ENCODE data around the gene NTM.

NTM gene

GRCh38 chr11:131691181-131692041 is 321.0 kb downstream of the NTM start:
- TF ChIP-seq FOXK2 (IDR thresholded peaks at IDR 0.05) (no peak), LEF1 (IDR thresholded peaks at IDR 0.05; ENCODE audit: borderline replicate concordance) (no peak), SP1 (IDR thresholded peaks at IDR 0.05) (no peak), TARDBP (IDR thresholded peaks at IDR 0.05) (no peak), ARNT (IDR thresholded peaks at IDR 0.05) (no peak), ZNF384 (IDR thresholded peaks at IDR 0.05) (no peak)
- DNase-seq (ENCODE audit: extremely low spot score), result peak; percentile 81
- ChIA-PET POLR2A (no interaction called here), CTCF (interaction anchor here (1.1 kb wide), 1 partner anchor 23 kb away, joined by 5 read pairs; no protein-coding TSS in a partner anchor)

GRCh38 chr11:131692151-131692550 is 321.7 kb downstream of the NTM start:
- ChIA-PET CTCF (interaction anchor here (1.1 kb wide), 1 partner anchor 22 kb away, joined by 5 read pairs; no protein-coding TSS in a partner anchor), POLR2A (no interaction called here)
- no peak for TF ChIP-seq PKNOX1 (IDR thresholded peaks at IDR 0.05)
- no peak for TF ChIP-seq ARNT (IDR thresholded peaks at IDR 0.05)
- no peak for TF ChIP-seq HDGF (IDR thresholded peaks at IDR 0.05; ENCODE audit: borderline replicate concordance)
- no peak for TF ChIP-seq BHLHE40 (IDR thresholded peaks at IDR 0.05; ENCODE audit: borderline replicate concordance)
- TF ChIP-seq CTBP1 (IDR thresholded peaks at IDR 0.05; ENCODE audit: borderline replicate concordance), result no peak
- no peak for DNase-seq (ENCODE audit: extremely low spot score)

- DNase-seq (ENCODE audit: extremely low spot score), result no peak
- ChIA-PET CTCF (no interaction called here), POLR2A (no interaction called here)
- TF ChIP-seq SUZ12 (IDR thresholded peaks at IDR 0.05), result no peak
- TF ChIP-seq ELF4 (IDR thresholded peaks at IDR 0.05), result no peak
- no peak for TF ChIP-seq BHLHE40 (IDR thresholded peaks at IDR 0.05; ENCODE audit: borderline replicate concordance)
- no peak for TF ChIP-seq CTBP1 (IDR thresholded peaks at IDR 0.05; ENCODE audit: borderline replicate concordance)
- TF ChIP-seq ZNF384 (IDR thresholded peaks at IDR 0.05), result no peak
- TF ChIP-seq SP1 (IDR thresholded peaks at IDR 0.05), result no peak
- TF ChIP-seq NFRKB (IDR thresholded peaks at IDR 0.05), result no peak
- no peak for TF ChIP-seq PKNOX1 (IDR thresholded peaks at IDR 0.05)
- TF ChIP-seq LEF1 (IDR thresholded peaks at IDR 0.05; ENCODE audit: borderline replicate concordance), result no peak
- no peak for TF ChIP-seq TARDBP (IDR thresholded peaks at IDR 0.05)
Measured at GRCh38 chr11:131692961-131693360, 322.5 kb downstream of the NTM start.

GRCh38 chr11:131693756-131694155 is 323.3 kb downstream of the NTM start:
- TF ChIP-seq BHLHE40 (IDR thresholded peaks at IDR 0.05; ENCODE audit: borderline replicate concordance) (no peak), FOXM1 (IDR thresholded peaks at IDR 0.05; ENCODE audit: borderline replicate concordance) (no peak), ZNF384 (IDR thresholded peaks at IDR 0.05) (no peak), FOXK2 (IDR thresholded peaks at IDR 0.05) (no peak), TARDBP (IDR thresholded peaks at IDR 0.05) (no peak), L3MBTL2 (conservative IDR thresholded peaks at IDR 0.05) (no peak), PKNOX1 (IDR thresholded peaks at IDR 0.05) (no peak), ARNT (IDR thresholded peaks at IDR 0.05) (no peak), HDGF (IDR thresholded peaks at IDR 0.05; ENCODE audit: borderline replicate concordance) (no peak), SP1 (IDR thresholded peaks at IDR 0.05) (no peak), NFRKB (IDR thresholded peaks at IDR 0.05) (no peak), CTBP1 (IDR thresholded peaks at IDR 0.05; ENCODE audit: borderline replicate concordance) (no peak), SUZ12 (IDR thresholded peaks at IDR 0.05) (no peak), ELF4 (IDR thresholded peaks at IDR 0.05) (no peak), LEF1 (IDR thresholded peaks at IDR 0.05; ENCODE audit: borderline replicate concordance) (no peak), FOXA1 (IDR thresholded peaks at IDR 0.05) (no peak)
- DNase-seq (ENCODE audit: extremely low spot score), result no peak
- POLR2A ChIA-PET, result no interaction called here
- CTCF ChIA-PET, result interaction anchor here (0.8 to 1.2 kb wide), 2 partner anchors 23 to 218 kb away, joined by 3 to 4 read pairs; no protein-coding TSS in a partner anchor

- ChIA-PET POLR2A (no interaction called here), CTCF (interaction anchor here (0.5 to 1.3 kb wide), 12 partner anchors 8 to 642 kb away, joined by 3 to 5 read pairs (median 3); no protein-coding TSS in a partner anchor)
- TF ChIP-seq L3MBTL2 (conservative IDR thresholded peaks at IDR 0.05) (0 out of 2 replicates have a peak, but pooled peaks have one; percentile 37), FOXK2 (IDR thresholded peaks at IDR 0.05) (no peak)
- peak; percentile 87 for DNase-seq (ENCODE audit: extremely low spot score)
Measured at GRCh38 chr11:131694526-131695424, 324.4 kb downstream of the NTM start.

GRCh38 chr11:131695889-131696429 is 325.5 kb downstream of the NTM start:
- POLR2A ChIA-PET, result no interaction called here
- CTCF ChIA-PET, result interaction anchor here (0.5 kb wide), 1 partner anchor 318 kb away, joined by 3 read pairs; no protein-coding TSS in a partner anchor
- TF ChIP-seq HDGF (IDR thresholded peaks at IDR 0.05; ENCODE audit: borderline replicate concordance), result no peak
- no peak for TF ChIP-seq LEF1 (IDR thresholded peaks at IDR 0.05; ENCODE audit: borderline replicate concordance)
- no peak for TF ChIP-seq ELF4 (IDR thresholded peaks at IDR 0.05)
- TF ChIP-seq TARDBP (IDR thresholded peaks at IDR 0.05), result no peak
- TF ChIP-seq PKNOX1 (IDR thresholded peaks at IDR 0.05), result no peak
- no peak for TF ChIP-seq FOXA1 (IDR thresholded peaks at IDR 0.05)
- TF ChIP-seq FOXM1 (IDR thresholded peaks at IDR 0.05; ENCODE audit: borderline replicate concordance), result no peak
- TF ChIP-seq SUZ12 (IDR thresholded peaks at IDR 0.05), result no peak
- no peak for TF ChIP-seq BHLHE40 (IDR thresholded peaks at IDR 0.05; ENCODE audit: borderline replicate concordance)
- DNase-seq (ENCODE audit: extremely low spot score), result no peak
